NB4 (cell line): ENCODE data around the gene ATP4B.

Experiments
- DNase-seq: peaks from one replicate; pipeline ENCODE4 v3.0.0; 2010; ENCODE audit warnings: low read depth
- H3K4me3 ChIP-seq: one replicate; pipeline ENCODE4 v1.5.1; 2011; ENCODE audit warnings: mild to moderate bottlenecking, low read depth, low read length, moderate library complexity
- CTCF ChIP-seq: IDR thresholded peaks from one replicate; pipeline ENCODE4 v1.5.1; 2012; ENCODE audit warnings: low read depth, low read length
- MAX ChIP-seq: IDR thresholded peaks from 2 replicates; pipeline ENCODE4 v1.6.1; 2011; ENCODE audit warnings: low read depth, low read length
- MYC ChIP-seq: IDR thresholded peaks from 2 replicates; pipeline ENCODE4 v1.6.1; 2011; ENCODE audit warnings: low read depth, low read length
- POLR2A ChIP-seq: IDR thresholded peaks from 2 replicates; pipeline ENCODE4 v1.6.1; 2011; ENCODE audit warnings: mild to moderate bottlenecking; ENCODE audit not compliant: insufficient read length; ENCODE audit errors: extremely low read depth

ATP4B gene

DNA sequence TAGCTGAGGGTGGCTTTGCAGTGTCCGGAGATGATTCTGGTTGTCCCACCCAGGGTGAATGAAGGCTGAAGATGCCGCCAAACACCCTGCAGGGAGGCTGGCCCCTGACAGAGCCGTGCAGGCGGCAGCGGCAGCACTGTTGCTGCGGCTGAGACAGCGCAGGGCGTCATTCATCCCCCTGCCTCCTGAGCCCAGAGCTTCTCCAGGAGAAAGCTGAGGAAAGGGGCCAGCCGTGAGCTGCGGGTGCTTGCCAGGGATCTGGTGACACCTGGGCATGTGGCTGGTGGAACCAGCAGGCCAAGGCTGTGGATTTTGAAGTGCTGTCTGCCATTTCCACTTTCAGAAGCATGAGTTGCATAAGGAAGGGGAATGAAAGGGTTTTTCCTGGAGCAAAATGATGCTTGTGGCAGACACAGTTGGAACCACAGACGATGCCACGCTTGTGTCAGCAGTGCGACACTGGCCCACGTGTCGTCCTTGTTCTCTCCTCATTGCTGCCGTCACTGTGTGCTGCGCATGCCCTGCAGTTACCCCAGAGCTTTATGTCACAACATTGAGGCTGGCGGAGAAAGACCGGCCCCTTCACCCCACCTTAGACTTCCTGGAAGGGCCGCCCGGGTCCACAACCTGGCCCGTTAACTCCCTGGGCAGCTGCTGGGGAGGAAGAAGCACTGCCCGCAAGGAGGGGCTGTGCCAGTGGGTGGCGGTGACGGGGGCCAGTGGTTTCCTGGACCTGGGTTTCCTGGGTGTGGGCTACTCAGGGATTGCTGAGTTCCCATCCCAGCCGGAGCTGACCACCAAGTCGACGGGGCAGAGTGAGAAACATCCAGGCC, 50.7 kb downstream of the ATP4B start:
- DNase-seq = no peak
- TF ChIP-seq MYC = no peak
- TF ChIP-seq MAX = no peak
- no peak for TF ChIP-seq CTCF
- no peak for TF ChIP-seq POLR2A
- H3K4me3 ChIP-seq = no peak overlapping the region

- H3K4me3 ChIP-seq = no peak overlapping the region
- TF ChIP-seq MYC = no peak
- no peak for TF ChIP-seq CTCF
- TF ChIP-seq POLR2A = no peak
- no peak for TF ChIP-seq MAX
- DNase-seq = no peak
Observed at GRCh38 chr13:113605866-113606438, 52.0 kb downstream of the ATP4B start.

DNA sequence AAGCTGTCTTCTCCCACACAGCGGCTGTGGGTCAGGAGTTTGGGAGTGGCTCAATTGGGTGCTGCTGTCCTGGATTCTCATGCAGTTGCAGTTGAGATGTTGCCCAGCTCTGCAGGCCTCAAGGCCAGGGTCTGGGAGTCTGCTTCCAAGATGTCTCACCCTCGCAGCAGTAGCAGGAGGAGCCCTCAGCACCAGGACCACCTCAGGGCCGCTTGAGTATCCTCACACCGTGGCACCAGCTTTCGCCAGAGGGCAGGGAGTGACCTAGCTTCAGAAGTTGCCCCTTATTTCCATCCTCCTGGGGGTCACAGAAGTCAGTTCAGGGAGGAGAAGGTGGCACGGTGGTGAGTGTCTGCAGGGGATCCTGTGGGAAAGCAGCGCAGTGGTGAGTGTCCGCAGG, 52.5 kb downstream of the ATP4B start:
- no peak for DNase-seq
- H3K4me3 ChIP-seq = no peak overlapping the region
- TF ChIP-seq POLR2A (no peak), MAX (no peak), MYC (no peak), CTCF (no peak)

DNA sequence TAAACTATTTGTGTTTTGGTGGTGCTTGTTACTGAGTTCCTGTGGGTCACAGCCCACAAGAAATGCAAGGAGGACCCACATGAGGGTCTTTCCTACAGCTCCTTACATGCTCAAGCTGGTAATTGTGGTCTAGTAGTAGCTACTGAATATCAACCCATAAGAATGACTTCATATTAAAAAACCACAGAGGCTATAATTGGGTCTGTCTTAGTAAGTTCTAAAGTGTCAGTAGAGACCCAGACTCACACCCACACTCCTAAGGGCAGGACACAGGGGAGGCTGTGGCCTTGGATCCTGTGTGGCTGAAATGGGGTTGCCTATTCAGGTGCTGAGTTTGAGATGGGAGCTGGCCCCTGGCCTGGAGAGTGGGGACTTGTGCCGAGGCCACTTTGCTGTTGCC, 53.8 kb downstream of the ATP4B start:
- no peak for TF ChIP-seq POLR2A
- TF ChIP-seq MAX = no peak
- TF ChIP-seq CTCF = no peak
- TF ChIP-seq MYC = no peak
- no peak overlapping the region for H3K4me3 ChIP-seq
- no peak for DNase-seq

DNA sequence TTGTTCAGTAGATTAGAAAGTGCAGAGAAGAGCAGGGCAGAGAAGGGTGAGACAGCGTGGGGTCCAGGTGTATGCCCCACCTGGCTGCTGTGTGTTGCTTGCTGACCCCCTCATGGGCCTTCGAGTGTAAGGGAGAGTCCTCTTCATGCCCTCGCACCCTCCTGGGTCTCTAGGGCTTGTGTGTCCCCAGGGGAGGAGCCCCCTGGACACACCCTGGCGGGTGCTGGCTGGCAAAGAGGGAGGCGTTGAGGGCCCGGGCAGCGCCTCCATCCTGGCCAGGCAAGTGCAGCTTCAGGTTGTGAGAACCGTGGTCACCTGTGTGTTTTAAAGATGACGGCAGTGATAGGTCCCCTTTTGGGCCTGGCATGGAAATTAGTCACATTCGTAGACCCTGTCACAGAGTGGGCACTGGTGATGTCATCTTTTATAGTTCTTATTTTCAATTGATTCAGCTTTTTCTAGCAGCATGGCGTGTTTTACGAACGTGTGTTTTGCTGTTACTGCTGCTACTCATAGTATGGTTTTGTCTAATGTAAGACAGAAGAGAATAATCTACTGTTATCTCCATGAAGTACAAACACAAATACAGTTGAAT, 54.8 kb downstream of the ATP4B start:
- H3K4me3 ChIP-seq = no peak overlapping the region
- no peak for TF ChIP-seq MYC
- TF ChIP-seq CTCF = no peak
- no peak for TF ChIP-seq MAX
- TF ChIP-seq POLR2A = no peak
- no peak for DNase-seq
